Measurements from ENCODE around the gene CNOT6L. TPM values are rescaled to one million over a fixed set of nuclear protein-coding genes. Genes with fewer than 3 reads are reported as not detected.
"Not testable (repeated sequence)": the region's sequence is repeated elsewhere in the genome, so short reads cannot be mapped to it uniquely, and the experiment has no call there.

CNOT6L gene
- total RNA-seq, 2 experiments from 2014 or later: 160 to 164 TPM

DNA sequence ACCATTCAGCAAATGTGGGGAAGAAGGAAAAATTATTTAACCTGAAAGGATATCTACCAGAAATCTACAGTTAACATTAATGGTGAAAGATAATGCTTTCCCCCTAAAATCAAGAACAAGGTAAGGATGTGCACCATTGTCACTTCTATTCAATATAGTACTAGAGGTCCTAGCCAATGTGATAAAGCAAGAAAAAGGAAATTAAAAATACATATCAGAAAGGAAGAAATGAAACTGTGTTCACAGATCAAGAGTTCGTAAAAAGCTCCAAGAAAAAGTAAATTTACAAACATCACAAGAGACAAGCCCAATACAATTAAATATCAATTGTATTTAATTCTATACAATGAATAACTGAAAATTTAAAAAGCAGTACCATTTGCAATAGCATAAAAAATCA is 57.6 kb downstream of the CNOT6L start:
- Mint-ChIP-seq H3K4me3 (no peak overlapping the region), H3K27ac (no peak overlapping the region), H3K9me3 (peaks cover 15% of the 10 kb centered on the region), H3K27me3 (no peaks in the 10 kb centered on the region), H3K36me3 (peaks cover 80% of the 10 kb centered on the region), H3K4me1 (peaks cover 11% of the 10 kb centered on the region)
- DNase-seq (no peak), ATAC-seq (ENCODE audit: low read depth) (no peak)
- POLR2A ChIA-PET: no interaction called here

- DNase-seq (no peak), ATAC-seq (ENCODE audit: low read depth) (no peak)
- H3K4me3 Mint-ChIP-seq: no peak overlapping the region
- peaks cover 5% of the 10 kb centered on the region for H3K4me1 Mint-ChIP-seq
- peaks cover 15% of the 10 kb centered on the region for H3K9me3 Mint-ChIP-seq
- H3K27me3 Mint-ChIP-seq: no peaks in the 10 kb centered on the region
- H3K36me3 Mint-ChIP-seq: peaks cover 79% of the 10 kb centered on the region
- POLR2A ChIA-PET: no interaction called here
- no peak overlapping the region for H3K27ac Mint-ChIP-seq
These were observed 60.4 kb downstream of the CNOT6L start for GRCh38 chr4:77758804-77759203.

DNA sequence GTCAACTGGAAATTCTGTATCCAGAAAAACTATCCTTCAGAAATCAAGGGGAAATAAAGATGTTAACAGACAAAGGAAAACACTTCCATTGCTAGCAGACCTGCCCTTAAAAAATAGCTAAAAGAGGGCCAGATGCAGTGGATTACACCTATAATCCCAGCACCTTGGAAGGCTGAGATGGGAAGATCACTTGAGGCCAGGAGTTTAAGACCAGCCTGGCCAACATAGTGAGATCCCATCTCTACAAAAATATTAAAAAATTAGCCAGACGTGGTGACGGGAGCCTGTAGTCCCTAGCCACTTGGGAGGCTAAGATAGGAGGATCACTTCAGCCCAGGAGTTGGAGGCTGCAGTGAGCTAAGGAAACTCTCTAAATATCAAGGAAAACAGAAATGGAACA is 67.4 kb downstream of the CNOT6L start:
- Mint-ChIP-seq H3K36me3 (peaks cover 64% of the 10 kb centered on the region), H3K4me1 (peaks cover 6% of the 10 kb centered on the region), H3K4me3 (no peak overlapping the region), H3K9me3 (peaks cover 5% of the 10 kb centered on the region), H3K27me3 (no peaks in the 10 kb centered on the region), H3K27ac (no peak overlapping the region)
- DNase-seq (no peak), ATAC-seq (ENCODE audit: low read depth) (no peak)
- POLR2A ChIA-PET: interaction anchor here (1.0 kb wide), 1 partner anchor 69 kb away, joined by 3 read pairs; no protein-coding TSS in a partner anchor

GRCh38 chr4:77745792-77746191 is 73.4 kb downstream of the CNOT6L start:
- ATAC-seq (ENCODE audit: low read depth) (no peak), DNase-seq (no peak)
- Mint-ChIP-seq H3K27ac (no peak overlapping the region), H3K9me3 (no peaks in the 10 kb centered on the region), H3K36me3 (peaks cover 38% of the 10 kb centered on the region), H3K4me3 (no peak overlapping the region), H3K4me1 (peaks cover 16% of the 10 kb centered on the region), H3K27me3 (no peaks in the 10 kb centered on the region)
- POLR2A ChIA-PET: no interaction called here

DNA sequence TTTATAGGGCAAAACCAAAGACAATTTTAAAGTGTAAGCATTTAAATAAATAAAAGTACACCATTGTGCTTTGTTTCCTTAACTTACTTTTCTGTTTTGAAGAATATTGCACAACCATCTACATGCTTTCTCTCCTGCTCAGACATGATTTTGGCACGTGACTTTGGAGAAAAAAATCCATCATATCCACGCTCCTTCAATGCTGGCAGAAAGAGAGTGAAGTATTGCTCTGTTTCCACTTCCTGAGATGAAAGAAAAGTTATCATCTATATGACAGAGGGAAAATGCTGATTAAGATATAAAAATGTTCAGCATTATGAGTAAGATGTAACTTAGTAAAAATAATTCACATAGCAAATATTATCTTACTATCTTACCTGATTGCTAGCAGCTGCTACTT is 77.1 kb downstream of the CNOT6L start:
- no peaks in the 10 kb centered on the region for H3K9me3 Mint-ChIP-seq
- DNase-seq (no peak), ATAC-seq (ENCODE audit: low read depth) (no peak)
- peaks cover 45% of the 10 kb centered on the region for H3K36me3 Mint-ChIP-seq
- H3K4me1 Mint-ChIP-seq: peaks cover 19% of the 10 kb centered on the region
- no peaks in the 10 kb centered on the region for H3K27me3 Mint-ChIP-seq
- POLR2A ChIA-PET: no interaction called here
- no peak overlapping the region for H3K27ac Mint-ChIP-seq
- no peak overlapping the region for H3K4me3 Mint-ChIP-seq

DNA sequence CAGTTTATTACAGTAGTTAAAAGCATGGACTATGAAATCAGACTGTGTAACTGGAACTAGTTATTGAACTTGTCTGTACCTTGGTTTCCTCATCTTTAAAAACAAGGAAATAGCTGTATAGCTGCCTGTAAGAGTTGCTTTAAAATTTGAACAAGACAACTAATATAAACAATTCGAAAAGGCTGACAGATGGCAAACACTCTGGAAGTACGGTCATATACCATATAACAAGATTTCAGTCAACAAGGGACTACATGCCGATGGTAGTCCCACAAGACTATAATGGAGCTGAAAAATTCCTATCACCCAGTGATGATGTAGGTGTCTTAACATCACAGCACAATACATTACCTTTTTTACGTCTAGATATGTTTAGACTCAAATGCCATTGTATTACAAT is 78.7 kb downstream of the CNOT6L start:
- H3K9me3 Mint-ChIP-seq: no peaks in the 10 kb centered on the region
- no peak for ATAC-seq (ENCODE audit: low read depth)
- peaks cover 47% of the 10 kb centered on the region for H3K36me3 Mint-ChIP-seq
- POLR2A ChIA-PET: interaction anchor here (0.6 kb wide), 1 partner anchor 159 kb away, joined by 4 read pairs; no protein-coding TSS in a partner anchor
- H3K4me3 Mint-ChIP-seq: no peak overlapping the region
- no peak for DNase-seq
- H3K4me1 Mint-ChIP-seq: peaks cover 29% of the 10 kb centered on the region
- H3K27me3 Mint-ChIP-seq: no peaks in the 10 kb centered on the region
- H3K27ac Mint-ChIP-seq: no peak overlapping the region

- H3K36me3 Mint-ChIP-seq: peaks cover 63% of the 10 kb centered on the region
- no peaks in the 10 kb centered on the region for H3K9me3 Mint-ChIP-seq
- POLR2A ChIA-PET: interaction anchor here (1.1 kb wide), 1 partner anchor 85 kb away, joined by 3 read pairs; no protein-coding TSS in a partner anchor
- peak overlapping the region; percentile 86 for H3K27ac Mint-ChIP-seq
- no peak for DNase-seq
- peak overlapping the region; percentile 83 for H3K4me3 Mint-ChIP-seq
- no peaks in the 10 kb centered on the region for H3K27me3 Mint-ChIP-seq
- peaks cover 61% of the 10 kb centered on the region for H3K4me1 Mint-ChIP-seq
- ATAC-seq (ENCODE audit: low read depth): peak; percentile 97
These were observed 84.2 kb downstream of the CNOT6L start for GRCh38 chr4:77734928-77735327.

DNA sequence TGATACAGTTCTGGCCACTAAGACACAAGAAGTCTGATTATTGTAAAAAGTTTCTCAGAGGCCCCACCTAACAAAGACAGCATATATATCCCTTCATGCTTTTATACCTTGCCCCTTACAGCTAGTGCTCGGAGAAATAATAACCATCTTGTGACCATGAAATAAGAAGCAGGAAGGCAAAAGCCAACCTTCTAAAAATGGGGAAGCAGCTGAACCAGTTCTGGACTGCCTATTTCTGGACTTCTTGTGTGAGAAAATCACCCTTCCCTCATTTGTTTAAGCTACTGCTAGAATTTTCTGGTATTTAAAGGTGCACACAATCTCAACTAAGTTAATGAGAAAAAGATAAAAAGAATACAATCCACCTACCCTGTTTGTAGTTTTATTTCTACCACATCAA is 87.5 kb downstream of the CNOT6L start:
- DNase-seq (no peak), ATAC-seq (ENCODE audit: low read depth) (no peak)
- Mint-ChIP-seq H3K4me3 (no peak overlapping the region), H3K27me3 (no peaks in the 10 kb centered on the region), H3K27ac (no peak overlapping the region), H3K36me3 (peaks cover 56% of the 10 kb centered on the region), H3K4me1 (peaks cover 61% of the 10 kb centered on the region), H3K9me3 (no peaks in the 10 kb centered on the region)
- POLR2A ChIA-PET: interaction anchor here (1.8 kb wide), 1 partner anchor 88 kb away, joined by 8 read pairs; no protein-coding TSS in a partner anchor

DNA sequence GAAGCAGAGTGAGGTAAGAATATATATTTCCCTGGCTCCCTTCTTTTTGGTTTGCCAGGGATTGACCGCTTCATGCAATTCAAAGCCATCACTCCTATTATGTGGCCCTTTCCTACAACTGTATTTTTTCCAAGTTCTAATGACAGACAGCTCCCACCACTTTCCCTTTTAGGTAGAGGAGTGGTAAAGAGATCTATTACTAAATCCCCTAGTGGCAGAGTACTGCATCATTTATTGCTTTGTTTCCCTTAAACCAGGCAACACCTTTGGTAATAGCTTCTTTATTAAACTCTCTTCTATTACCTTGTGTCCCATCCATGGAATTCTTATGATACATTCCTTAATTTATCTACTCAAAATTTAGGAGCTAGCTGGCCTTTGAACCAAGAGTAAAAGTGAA is 90.7 kb downstream of the CNOT6L start:
- peaks cover 58% of the 10 kb centered on the region for H3K36me3 Mint-ChIP-seq
- POLR2A ChIA-PET: no interaction called here
- peak overlapping the region; percentile 40 for H3K27ac Mint-ChIP-seq

DNA sequence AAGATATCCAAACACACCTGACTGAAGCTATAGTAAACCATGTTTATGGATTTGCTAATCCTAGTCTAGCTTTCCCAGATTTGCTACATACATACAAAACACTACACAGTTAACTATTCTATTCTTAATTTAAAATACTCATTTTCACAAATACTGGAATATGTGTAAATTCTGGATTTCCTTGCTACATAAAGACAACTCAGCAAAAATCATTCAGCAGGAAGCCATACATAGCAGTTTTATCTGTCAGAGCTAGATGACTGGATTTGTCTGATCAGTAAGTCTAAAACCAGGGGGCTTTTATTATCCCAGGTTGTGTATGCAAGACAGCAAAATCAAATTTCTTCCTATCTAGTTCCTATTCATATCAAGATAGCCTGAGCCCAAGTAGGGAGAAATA is 98.1 kb downstream of the CNOT6L start:
- Mint-ChIP-seq H3K27ac (no peak overlapping the region), H3K27me3 (no peaks in the 10 kb centered on the region), H3K4me1 (peaks cover 20% of the 10 kb centered on the region), H3K4me3 (no peak overlapping the region), H3K9me3 (peaks cover 3% of the 10 kb centered on the region), H3K36me3 (peaks cover 43% of the 10 kb centered on the region)
- POLR2A ChIA-PET: interaction anchor here (1.5 kb wide), 1 partner anchor 99 kb away, joined by 4 read pairs; no protein-coding TSS in a partner anchor
- ATAC-seq (ENCODE audit: low read depth) (no peak), DNase-seq (no peak)

More for the DNA sequence above, 90.7 kb downstream of the CNOT6L start:
- no peak for ATAC-seq (ENCODE audit: low read depth)
- DNase-seq: no peak
- peaks cover 34% of the 10 kb centered on the region for H3K4me1 Mint-ChIP-seq
- peak overlapping the region; percentile 47 for H3K4me3 Mint-ChIP-seq
- H3K27me3 Mint-ChIP-seq: no peaks in the 10 kb centered on the region
- no peaks in the 10 kb centered on the region for H3K9me3 Mint-ChIP-seq

DNA sequence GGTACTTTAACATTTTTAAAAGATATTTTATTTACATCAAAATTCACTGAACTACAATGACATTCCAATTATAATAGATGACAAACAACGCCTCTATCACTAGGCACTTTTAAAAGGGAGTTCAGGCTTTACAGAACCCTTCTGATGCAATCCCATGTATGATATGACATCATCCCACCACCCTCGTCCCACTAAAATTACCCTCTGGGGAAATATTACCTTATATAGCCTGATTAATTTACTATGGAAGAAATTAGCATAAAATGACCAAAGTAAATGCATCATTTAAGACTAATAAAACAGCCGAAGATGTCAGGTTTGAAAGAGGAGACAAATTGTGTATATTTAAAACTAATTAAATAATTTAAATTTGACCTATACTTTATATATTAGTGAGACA is 100.7 kb downstream of the CNOT6L start:
- not testable (repeated sequence) for H3K27me3 Mint-ChIP-seq; DNase-seq; ATAC-seq (ENCODE audit: low read depth); H3K9me3 Mint-ChIP-seq; H3K4me3 Mint-ChIP-seq; H3K27ac Mint-ChIP-seq
- POLR2A ChIA-PET: interaction anchor here (0.8 kb wide), 1 partner anchor 102 kb away, joined by 3 read pairs; no protein-coding TSS in a partner anchor
- Mint-ChIP-seq H3K36me3 (peaks cover 41% of the 10 kb centered on the region), H3K4me1 (peaks cover 36% of the 10 kb centered on the region)

DNA sequence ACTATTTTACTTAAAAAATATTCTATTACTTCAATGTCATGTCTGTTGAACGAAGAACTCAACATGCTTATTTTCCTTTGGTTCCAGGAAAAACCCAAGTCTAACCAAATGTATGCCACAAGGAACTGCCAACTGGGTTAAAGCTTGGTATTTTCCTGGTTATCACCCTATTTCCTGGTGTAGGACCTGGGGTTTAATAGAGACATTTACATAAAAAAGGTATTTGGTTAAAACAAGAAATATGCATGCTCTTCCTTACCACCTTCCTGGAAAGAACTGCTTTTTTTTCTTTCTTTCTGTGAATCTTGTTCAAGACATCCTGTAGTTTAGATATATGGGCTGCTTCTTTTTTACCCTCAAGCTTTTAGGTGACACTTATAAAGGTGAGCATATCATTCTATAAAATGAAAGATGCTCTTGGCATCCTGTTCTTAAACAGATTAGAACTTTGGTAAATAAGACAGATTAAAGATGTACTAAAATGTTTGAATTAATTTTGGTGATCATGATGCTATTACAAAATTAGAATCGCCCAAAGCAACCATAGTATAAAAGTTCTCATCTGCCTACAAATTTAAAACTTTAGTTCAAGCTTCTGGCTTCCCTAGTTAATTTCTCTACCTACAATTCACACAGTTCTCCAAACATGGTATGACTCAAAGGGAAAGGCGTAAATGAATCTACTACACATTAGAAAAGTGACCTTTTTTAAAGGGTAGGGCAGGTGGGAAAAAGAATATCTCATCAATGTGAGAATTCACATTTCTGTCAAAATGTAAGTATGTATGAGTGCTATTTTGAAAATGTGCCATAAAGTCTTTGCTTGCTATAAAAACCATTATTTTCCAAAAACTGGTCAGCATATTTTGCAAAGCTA is 103.5 kb downstream of the CNOT6L start:
- no peak for DNase-seq
- peak overlapping the region; percentile 86 for H3K27ac Mint-ChIP-seq
- peak; percentile 71 for ATAC-seq (ENCODE audit: low read depth)
- peaks cover 40% of the 10 kb centered on the region for H3K4me1 Mint-ChIP-seq
- H3K4me3 Mint-ChIP-seq: peak overlapping the region; percentile 73
- H3K9me3 Mint-ChIP-seq: peaks cover 8% of the 10 kb centered on the region
- POLR2A ChIA-PET: interaction anchor here (1.0 to 2.0 kb wide), 4 partner anchors 105 to 147 kb away, joined by 3 to 7 read pairs (median 4); partner anchors contain the start of gene MRPL1
- H3K36me3 Mint-ChIP-seq: peaks cover 49% of the 10 kb centered on the region
- no peaks in the 10 kb centered on the region for H3K27me3 Mint-ChIP-seq

DNA sequence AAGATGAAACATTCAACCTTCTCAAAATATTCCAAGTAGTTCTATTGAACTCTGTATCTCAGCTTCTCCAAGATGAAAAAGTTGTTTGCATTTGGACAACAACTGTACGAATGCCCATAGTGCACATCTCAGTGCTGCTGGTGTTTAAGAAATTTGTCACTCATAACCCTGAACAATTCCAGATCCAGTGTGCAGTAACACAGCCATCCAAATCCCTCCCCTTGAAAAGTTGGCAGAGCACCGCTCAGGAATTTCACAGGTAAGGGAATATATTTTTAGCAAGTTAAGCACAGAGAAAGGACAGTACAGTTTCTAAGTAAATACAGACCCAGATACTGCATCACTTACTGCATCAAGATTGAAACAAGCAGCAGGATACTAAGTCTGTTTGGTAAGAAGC is 104.7 kb downstream of the CNOT6L start:
- ATAC-seq (ENCODE audit: low read depth) (no peak), DNase-seq (no peak)
- Mint-ChIP-seq H3K9me3 (peaks cover 6% of the 10 kb centered on the region), H3K27me3 (no peaks in the 10 kb centered on the region), H3K4me1 (peaks cover 40% of the 10 kb centered on the region), H3K27ac (no peak overlapping the region), H3K4me3 (peak overlapping the region; percentile 31), H3K36me3 (peaks cover 48% of the 10 kb centered on the region)
- POLR2A ChIA-PET: interaction anchor here (1.0 kb wide), 1 partner anchor 148 kb away, joined by 3 read pairs; the partner anchor contains the start of gene MRPL1

DNA sequence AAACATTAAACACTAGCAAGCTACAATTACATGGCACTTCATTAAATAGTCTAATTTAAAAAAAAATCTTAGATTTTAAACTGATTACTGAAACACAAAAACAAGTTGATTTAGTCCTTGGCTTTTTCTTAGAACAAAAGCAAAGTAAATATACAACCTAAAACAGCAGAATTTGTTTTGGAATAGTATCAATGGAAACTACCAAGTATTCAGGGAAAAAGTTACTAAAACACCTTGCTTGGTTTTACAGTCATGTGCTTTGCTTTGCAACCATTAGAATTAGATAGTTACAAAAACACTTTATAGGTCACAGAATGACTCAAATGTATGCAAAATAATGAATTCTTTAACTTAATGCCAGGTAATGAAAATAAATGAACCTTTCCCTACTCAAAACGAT is 105.3 kb downstream of the CNOT6L start:
- Mint-ChIP-seq H3K4me3 (no peak overlapping the region), H3K27me3 (no peaks in the 10 kb centered on the region), H3K27ac (no peak overlapping the region), H3K9me3 (peaks cover 5% of the 10 kb centered on the region), H3K36me3 (peaks cover 43% of the 10 kb centered on the region), H3K4me1 (peaks cover 36% of the 10 kb centered on the region)
- POLR2A ChIA-PET: no interaction called here
- no peak for ATAC-seq (ENCODE audit: low read depth)
- DNase-seq: no peak
